PFSK-1 (cell line): Measurements from ENCODE around the gene CLCN7.

Experiments used
- POLR2AphosphoS5 ChIP-seq: IDR thresholded peaks from 2 replicates; pipeline ENCODE4 v1.6.1; 2012; ENCODE audit warnings: low read depth, mild to moderate bottlenecking, control low read depth, low read length, moderate library complexity
- TF ChIP-seq, protein P1 (sequence below), 2 experiments: IDR thresholded peaks; 2 replicates each; pipeline versions ENCODE4 v1.6.1 to v1.8.0; 2011 to 2012; ENCODE audit warnings: low read depth in 2 of 2, low read length in 2 of 2, control low read depth in 1 of 2, inconsistent platforms in 1 of 2, mild to moderate bottlenecking in 1 of 2, moderate library complexity in 1 of 2; ENCODE audit not compliant: insufficient read depth in 1 of 2

- TF ChIP-seq POLR2AphosphoS5, result no peak
- TF ChIP-seq, protein P1, sequence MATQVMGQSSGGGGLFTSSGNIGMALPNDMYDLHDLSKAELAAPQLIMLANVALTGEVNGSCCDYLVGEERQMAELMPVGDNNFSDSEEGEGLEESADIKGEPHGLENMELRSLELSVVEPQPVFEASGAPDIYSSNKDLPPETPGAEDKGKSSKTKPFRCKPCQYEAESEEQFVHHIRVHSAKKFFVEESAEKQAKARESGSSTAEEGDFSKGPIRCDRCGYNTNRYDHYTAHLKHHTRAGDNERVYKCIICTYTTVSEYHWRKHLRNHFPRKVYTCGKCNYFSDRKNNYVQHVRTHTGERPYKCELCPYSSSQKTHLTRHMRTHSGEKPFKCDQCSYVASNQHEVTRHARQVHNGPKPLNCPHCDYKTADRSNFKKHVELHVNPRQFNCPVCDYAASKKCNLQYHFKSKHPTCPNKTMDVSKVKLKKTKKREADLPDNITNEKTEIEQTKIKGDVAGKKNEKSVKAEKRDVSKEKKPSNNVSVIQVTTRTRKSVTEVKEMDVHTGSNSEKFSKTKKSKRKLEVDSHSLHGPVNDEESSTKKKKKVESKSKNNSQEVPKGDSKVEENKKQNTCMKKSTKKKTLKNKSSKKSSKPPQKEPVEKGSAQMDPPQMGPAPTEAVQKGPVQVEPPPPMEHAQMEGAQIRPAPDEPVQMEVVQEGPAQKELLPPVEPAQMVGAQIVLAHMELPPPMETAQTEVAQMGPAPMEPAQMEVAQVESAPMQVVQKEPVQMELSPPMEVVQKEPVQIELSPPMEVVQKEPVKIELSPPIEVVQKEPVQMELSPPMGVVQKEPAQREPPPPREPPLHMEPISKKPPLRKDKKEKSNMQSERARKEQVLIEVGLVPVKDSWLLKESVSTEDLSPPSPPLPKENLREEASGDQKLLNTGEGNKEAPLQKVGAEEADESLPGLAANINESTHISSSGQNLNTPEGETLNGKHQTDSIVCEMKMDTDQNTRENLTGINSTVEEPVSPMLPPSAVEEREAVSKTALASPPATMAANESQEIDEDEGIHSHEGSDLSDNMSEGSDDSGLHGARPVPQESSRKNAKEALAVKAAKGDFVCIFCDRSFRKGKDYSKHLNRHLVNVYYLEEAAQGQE (IDR thresholded peaks at IDR 0.05; ENCODE audit: insufficient read depth in 1 of 2, low read depth in 2 of 2, low read length in 2 of 2), result no peak
Observed at GRCh38 chr16:1465567-1465915, 9.3 kb downstream of the CLCN7 start.
